IPS-18a (cell line): ENCODE data around the gene MIOX.

ENCODE experiments used
- H3K27ac ChIP-seq: one replicate; pipeline ENCODE4 v1.5.1; 2013; ENCODE audit warnings: low read length
- H3K27me3 ChIP-seq: one replicate; pipeline ENCODE4 v1.6.1; 2013; ENCODE audit warnings: mild to moderate bottlenecking, low read length; ENCODE audit not compliant: control insufficient read depth, insufficient read depth
- H3K36me3 ChIP-seq: one replicate; pipeline ENCODE4 v1.6.1; 2013; ENCODE audit warnings: low read depth, low read length; ENCODE audit not compliant: control insufficient read depth
- H3K4me1 ChIP-seq: one replicate; pipeline ENCODE4 v1.6.1; 2013; ENCODE audit warnings: low read depth, low read length; ENCODE audit not compliant: control insufficient read depth
- H3K4me3 ChIP-seq: one replicate; pipeline ENCODE4 v1.5.1; 2013; ENCODE audit warnings: low read length
- H3K9ac ChIP-seq: one replicate; pipeline ENCODE4 v1.6.1; 2013; ENCODE audit warnings: mild to moderate bottlenecking, low read length, moderate library complexity
- H3K9me3 ChIP-seq: one replicate; pipeline ENCODE4 v1.6.1; 2013; ENCODE audit warnings: low read depth, low read length; ENCODE audit not compliant: control insufficient read depth

The MIOX gene

DNA sequence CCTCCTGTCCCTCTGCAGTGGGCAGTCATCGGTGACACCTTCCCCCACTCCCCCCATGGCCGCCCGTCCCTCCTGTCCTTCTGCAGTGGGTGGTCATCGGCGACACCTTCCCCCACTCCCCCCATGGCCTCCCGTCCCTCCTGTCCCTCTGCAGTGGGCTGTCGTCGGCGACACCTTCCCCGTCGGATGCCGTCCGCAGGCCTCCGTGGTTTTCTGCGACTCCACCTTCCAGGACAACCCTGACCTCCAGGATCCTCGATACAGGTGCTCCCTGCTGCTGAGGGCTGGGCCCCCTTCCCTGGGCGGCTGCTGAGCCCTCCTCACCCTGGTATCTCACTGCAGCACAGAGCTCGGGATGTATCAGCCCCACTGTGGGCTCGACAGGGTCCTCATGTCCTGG lies 2.2 kb downstream of the MIOX start:
- H3K9me3 ChIP-seq, result no peaks in the 10 kb centered on the region
- no peaks in the 10 kb centered on the region for H3K4me1 ChIP-seq
- H3K27me3 ChIP-seq, result no peaks in the 10 kb centered on the region
- no peak overlapping the region for H3K27ac ChIP-seq
- H3K4me3 ChIP-seq, result no peak overlapping the region
- no peaks in the 10 kb centered on the region for H3K36me3 ChIP-seq
- no peak overlapping the region for H3K9ac ChIP-seq

DNA sequence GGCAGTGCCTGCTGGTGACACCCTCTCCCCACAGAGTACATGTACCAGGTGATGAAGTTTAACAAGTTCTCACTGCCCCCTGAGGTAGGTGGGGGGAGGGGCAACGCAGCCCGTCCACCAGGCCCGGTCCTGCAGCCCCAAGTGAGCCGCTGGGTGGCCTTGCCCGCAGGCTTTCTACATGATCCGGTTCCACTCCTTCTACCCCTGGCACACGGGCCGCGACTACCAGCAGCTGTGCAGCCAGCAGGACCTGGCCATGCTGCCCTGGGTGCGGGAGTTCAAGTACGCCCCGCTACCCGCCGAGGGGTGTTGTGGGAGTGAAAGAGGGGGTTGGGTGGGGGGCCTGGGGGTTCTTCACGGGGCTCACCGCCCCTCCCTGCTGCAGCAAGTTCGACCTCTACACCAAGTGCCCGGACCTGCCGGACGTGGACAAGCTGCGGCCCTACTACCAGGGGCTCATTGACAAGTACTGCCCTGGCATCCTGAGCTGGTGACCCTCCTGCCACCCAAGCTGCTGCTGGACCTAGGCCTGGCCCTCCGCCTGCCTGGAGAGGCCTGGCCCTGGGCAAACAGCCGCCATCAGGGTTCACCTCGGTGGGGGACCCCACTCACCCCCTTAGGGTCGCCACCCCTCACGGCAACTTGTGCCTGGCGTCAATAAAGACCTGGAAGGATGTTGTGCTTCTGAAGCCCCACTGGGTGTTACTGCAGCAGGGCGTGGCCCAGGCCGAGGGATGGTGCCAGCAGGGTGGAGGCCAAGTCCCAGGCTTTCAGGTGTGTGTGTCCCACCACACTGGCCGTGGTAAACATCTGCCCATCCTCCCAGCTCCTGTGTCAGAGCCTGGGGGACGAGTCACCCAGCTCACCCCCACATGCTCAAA lies 2.9 kb downstream of the MIOX start:
- no peak overlapping the region for H3K27ac ChIP-seq
- no peaks in the 10 kb centered on the region for H3K9me3 ChIP-seq
- H3K4me1 ChIP-seq, result no peaks in the 10 kb centered on the region
- no peak overlapping the region for H3K4me3 ChIP-seq
- no peak overlapping the region for H3K9ac ChIP-seq
- H3K36me3 ChIP-seq, result no peaks in the 10 kb centered on the region
- no peaks in the 10 kb centered on the region for H3K27me3 ChIP-seq

DNA sequence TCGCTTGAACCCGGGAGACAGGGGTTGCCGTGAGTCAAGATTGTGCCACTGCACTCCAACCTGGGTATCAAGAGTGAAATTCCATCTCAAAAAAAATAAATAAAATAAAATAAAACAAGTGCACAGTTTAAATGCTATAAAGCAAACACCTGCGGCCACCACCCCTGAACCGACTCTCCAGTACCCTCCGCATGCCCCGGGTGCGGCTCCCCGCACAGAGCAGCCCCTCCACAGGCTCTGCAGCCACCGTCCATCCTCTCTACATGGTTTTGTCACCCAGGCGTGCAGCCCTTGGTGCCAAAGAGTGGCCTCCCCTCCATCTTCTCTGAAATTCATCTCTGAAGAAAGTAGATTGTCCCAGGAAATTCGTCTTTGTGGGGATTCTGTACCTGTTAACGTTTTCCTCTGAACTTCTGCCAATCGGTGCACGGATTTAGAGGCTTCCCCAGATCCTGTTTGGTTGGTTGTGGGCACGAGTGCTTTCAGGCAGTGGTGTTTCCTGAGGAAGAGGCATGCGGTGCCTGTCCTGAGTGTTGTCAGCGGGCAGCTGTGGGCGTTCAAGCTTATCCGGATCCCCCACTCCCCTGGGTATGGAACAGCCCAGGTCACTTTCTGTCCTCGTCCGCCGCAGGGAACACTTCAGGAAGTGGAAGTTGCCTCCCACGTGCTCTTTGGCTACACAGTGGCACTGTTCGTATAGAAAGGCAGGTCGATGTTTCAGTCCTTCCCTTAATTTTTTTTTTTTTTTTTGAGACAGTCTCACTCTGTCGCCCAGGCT lies 4.1 kb downstream of the MIOX start:
- no peaks in the 10 kb centered on the region for H3K9me3 ChIP-seq
- H3K4me1 ChIP-seq, result no peaks in the 10 kb centered on the region
- no peaks in the 10 kb centered on the region for H3K36me3 ChIP-seq
- H3K27me3 ChIP-seq, result no peaks in the 10 kb centered on the region
- H3K27ac ChIP-seq, result no peak overlapping the region
- H3K4me3 ChIP-seq, result no peak overlapping the region
- H3K9ac ChIP-seq, result no peak overlapping the region

DNA sequence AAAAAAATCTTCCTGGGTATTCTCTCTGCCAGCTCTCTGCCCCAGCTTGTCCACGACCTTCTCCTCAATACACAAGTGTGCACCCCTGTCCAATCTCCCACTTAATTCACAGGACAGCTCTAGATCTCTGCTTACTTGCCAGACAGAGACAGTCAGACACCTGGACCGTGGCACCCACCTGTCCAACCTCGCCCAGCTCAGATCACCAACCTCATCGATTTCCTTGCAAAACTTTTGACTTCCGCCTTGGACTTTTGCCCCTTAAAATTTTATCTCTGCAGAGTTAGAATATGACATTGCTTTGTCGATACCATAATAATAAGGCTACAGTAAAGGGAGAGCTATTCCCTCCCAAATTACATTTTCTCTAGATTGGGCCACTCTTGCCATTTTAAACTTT lies 10.4 kb downstream of the MIOX start:
- no peaks in the 10 kb centered on the region for H3K9me3 ChIP-seq
- H3K27ac ChIP-seq, result no peak overlapping the region
- H3K4me1 ChIP-seq, result peaks cover 5% of the 10 kb centered on the region
- H3K4me3 ChIP-seq, result no peak overlapping the region
- no peaks in the 10 kb centered on the region for H3K27me3 ChIP-seq
- no peaks in the 10 kb centered on the region for H3K36me3 ChIP-seq
- H3K9ac ChIP-seq, result no peak overlapping the region

DNA sequence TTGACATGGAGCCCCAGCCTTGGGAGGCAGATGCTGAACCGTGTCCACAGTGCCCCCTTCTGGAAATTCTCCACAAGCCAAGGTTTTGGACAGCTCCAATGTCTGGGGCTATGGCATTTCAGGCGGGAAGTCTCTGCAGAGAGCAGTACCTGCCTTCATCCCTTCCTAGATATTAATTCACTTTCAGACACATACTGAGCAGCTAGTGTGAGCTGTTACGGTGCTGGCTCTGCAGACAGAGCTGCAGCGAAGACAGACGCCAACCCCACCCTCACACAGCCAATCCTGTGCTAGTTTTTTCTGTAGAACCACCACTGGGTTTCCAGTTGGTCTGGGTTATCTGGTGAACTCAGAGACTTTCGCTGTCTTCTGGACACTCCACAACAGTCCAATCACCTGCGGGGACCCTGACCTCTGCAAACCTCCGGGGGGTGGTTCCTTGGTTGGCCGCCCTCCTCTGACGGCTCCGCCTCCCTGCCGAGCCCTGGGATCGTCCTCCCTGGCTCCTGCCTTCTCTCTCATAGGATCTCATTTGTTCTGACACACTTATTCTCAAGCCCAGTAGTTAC lies 11.7 kb downstream of the MIOX start:
- Histone ChIP-seq H3K27me3 (no peaks in the 10 kb centered on the region), H3K4me3 (no peak overlapping the region), H3K9ac (no peak overlapping the region), H3K4me1 (peaks cover 5% of the 10 kb centered on the region), H3K27ac (no peak overlapping the region), H3K36me3 (no peaks in the 10 kb centered on the region), H3K9me3 (no peaks in the 10 kb centered on the region)

DNA sequence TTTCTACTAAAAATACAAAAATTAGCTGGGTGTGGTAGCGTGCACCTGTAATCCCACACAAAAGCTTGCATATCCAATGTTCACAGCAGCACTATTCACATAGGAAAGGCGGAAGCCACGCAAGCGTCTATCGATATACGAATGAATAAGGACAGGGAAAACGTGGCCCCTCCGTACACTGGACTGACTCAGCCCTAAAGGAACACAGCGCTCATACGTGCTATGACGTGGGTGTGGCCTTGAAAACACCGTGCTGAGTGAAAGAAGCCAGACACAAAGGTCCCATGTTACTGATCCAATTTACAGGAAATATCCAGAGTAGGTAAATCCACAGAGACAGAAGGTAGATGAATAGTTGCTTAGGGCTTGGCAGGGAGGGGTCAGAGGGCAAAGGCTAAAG lies 13.8 kb downstream of the MIOX start:
- no peak overlapping the region for H3K4me3 ChIP-seq
- H3K27ac ChIP-seq, result no peak overlapping the region
- no peaks in the 10 kb centered on the region for H3K9me3 ChIP-seq
- H3K36me3 ChIP-seq, result no peaks in the 10 kb centered on the region
- H3K27me3 ChIP-seq, result no peaks in the 10 kb centered on the region
- H3K4me1 ChIP-seq, result peaks cover 5% of the 10 kb centered on the region
- H3K9ac ChIP-seq, result no peak overlapping the region

DNA sequence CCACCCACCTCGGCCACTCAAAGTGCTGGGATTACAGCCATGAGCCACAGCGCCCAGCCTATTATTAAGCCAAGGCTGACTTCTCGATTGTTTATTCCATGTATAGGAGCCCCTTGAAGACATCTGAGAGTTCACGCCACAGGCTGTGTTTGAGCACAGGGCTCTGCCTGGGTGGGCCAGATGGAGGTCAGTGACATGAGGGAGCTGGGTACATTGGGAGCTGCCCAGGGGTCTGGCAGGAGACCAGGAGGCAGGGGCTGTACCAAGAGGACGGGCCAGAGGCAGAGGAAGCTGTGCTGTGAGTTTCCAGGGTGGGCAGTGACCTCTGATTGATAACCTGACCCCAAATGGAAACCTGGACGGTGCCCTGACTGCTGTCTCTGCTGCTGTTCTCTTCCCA lies 15.4 kb downstream of the MIOX start:
- Histone ChIP-seq H3K36me3 (no peaks in the 10 kb centered on the region), H3K27ac (no peak overlapping the region), H3K4me1 (peaks cover 5% of the 10 kb centered on the region), H3K9ac (no peak overlapping the region), H3K9me3 (no peaks in the 10 kb centered on the region), H3K4me3 (no peak overlapping the region), H3K27me3 (no peaks in the 10 kb centered on the region)

DNA sequence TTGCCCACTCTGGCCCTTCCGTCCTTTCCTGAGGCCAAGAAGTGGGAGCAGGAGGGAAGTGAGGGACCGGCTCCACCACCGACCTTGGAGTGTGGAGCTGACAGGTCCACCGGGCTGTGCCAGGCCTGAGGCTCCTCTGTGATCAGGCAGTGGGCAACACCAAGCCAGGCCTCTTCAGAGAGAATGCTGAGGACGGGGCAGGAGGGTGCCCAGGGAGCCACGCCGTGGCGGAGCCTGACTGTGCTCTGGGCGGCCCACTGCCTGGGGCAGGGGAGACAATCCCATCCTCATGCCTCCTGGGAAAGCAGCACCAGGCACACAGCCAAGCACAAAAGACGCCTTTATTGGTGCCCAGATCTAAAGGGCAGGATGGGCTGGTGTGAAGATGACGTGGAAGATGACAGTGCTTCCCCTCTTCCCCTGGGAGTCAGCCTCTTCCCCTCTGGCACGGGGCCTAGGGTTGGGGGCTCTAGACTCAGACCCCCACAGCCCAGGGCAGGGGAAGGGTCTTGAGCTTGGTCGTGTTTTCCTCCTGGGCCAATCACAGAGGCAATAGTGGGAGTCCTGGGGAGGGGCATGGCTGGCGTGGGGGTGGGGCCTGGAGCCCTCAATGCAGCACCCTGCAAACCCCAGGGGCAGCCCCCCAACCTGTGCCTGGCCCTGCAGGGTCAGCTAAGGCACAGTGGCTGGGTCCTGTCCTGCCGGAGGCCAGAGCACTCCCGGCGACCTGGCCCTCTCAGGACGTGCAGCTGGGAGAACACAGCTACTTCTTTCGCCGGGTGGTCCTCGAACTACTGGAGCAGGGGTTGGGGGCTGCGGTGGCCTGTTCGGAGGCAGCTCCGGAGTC lies 16.2 kb downstream of the MIOX start:
- no peak overlapping the region for H3K4me3 ChIP-seq
- no peaks in the 10 kb centered on the region for H3K27me3 ChIP-seq
- H3K27ac ChIP-seq, result no peak overlapping the region
- H3K4me1 ChIP-seq, result peaks cover 5% of the 10 kb centered on the region
- no peak overlapping the region for H3K9ac ChIP-seq
- H3K36me3 ChIP-seq, result no peaks in the 10 kb centered on the region
- no peaks in the 10 kb centered on the region for H3K9me3 ChIP-seq

DNA sequence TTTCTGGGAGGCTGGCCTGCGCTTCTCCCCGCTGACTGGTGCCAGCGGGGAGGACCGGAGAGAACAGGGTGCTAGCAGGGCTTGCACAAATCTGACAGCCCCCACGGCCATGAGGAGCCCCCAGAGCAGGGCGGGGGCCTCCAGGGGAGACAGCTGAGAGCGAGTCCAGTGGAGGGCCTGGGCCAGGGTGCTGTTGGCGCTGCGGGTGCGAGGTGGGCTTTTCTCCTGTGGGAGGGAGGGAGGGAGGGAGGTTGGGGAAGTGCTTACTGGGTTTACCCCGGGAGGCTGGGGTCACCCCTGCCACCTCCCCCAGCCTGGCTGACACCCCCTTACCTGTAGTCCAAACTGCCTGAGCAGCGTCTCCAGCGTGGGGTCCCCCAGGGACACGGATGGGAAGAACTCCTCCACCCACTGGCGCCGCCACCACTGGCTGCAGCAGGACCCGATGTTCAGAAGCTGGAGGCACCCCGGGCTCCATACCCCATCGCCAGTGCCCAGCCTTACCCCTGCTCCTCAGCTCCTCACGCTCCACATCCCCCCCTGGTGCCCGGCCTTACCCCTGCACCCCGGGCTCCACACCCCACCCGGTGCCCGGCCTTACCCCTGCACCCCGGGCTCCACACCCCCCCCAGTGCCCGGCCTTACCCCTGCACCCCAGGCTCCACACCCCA lies 17.0 kb downstream of the MIOX start:
- Histone ChIP-seq H3K9me3 (no peaks in the 10 kb centered on the region), H3K36me3 (no peaks in the 10 kb centered on the region), H3K27ac (no peak overlapping the region), H3K27me3 (no peaks in the 10 kb centered on the region), H3K9ac (no peak overlapping the region), H3K4me3 (no peak overlapping the region), H3K4me1 (peaks cover 1% of the 10 kb centered on the region)

DNA sequence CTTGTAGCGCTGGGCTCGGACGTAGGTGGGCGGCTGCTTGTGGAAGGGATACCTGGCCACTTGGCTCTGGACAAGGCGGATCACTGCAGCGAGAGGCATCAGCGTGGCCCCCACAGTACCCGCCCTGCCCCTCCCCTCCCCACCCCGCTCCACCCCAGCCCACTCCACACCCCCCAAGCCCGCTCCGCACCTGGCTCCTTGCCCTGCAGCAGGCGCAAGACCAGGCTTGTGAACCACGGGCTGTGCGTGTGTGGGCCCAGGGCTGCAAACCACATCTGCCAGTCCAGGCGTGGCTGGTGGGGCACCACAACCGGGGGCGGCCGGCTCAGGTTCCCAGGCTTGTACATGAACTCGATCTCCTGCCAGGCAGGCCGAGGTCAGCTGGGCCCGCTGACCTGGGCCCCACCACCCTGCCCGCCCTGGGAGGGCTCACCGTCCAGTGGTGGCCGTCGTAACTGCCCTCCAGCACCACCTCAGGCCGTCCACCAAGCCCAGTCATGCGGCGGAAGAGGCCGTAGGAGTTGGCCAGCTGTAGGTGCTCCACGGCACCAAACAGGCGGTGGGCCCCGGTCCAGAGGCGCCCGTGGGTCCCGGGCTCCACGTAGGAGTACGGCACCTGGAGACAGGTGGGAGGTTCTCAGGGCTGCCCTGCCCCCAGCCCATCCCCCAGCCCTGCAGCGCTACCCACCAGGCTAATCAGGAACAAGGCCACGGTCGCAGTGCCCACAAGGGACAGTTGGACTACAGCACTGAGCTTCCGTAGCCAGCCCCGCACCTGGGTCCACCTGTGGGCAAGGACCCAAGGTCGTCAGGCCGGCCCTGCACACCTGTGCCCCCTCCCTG lies 17.9 kb downstream of the MIOX start:
- H3K9me3 ChIP-seq, result no peaks in the 10 kb centered on the region
- H3K4me1 ChIP-seq, result no peaks in the 10 kb centered on the region
- no peak overlapping the region for H3K27ac ChIP-seq
- H3K9ac ChIP-seq, result no peak overlapping the region
- H3K27me3 ChIP-seq, result no peaks in the 10 kb centered on the region
- no peaks in the 10 kb centered on the region for H3K36me3 ChIP-seq
- H3K4me3 ChIP-seq, result no peak overlapping the region
